Retinal pigment epithelial cell (primary cell): ENCODE measurements around the gene STK24.
A peak's percentile ranks its signal among the peaks of the same experiment; 100 is the strongest.

ENCODE experiments used
- DNase-seq: peaks from one replicate; pipeline ENCODE4 v3.0.0-alpha.2; 2010; ENCODE audit warnings: low read depth
- H3K4me3 ChIP-seq: 2 replicates; pipeline ENCODE4 v1.5.1; 2011; ENCODE audit warnings: mild to moderate bottlenecking, low read length, control low read depth, moderate library complexity
- CTCF ChIP-seq: conservative IDR thresholded peaks from 2 replicates; pipeline ENCODE4 v1.5.1; 2011; ENCODE audit warnings: low read depth, low read length, control low read depth, inconsistent platforms

The STK24 gene

DNA sequence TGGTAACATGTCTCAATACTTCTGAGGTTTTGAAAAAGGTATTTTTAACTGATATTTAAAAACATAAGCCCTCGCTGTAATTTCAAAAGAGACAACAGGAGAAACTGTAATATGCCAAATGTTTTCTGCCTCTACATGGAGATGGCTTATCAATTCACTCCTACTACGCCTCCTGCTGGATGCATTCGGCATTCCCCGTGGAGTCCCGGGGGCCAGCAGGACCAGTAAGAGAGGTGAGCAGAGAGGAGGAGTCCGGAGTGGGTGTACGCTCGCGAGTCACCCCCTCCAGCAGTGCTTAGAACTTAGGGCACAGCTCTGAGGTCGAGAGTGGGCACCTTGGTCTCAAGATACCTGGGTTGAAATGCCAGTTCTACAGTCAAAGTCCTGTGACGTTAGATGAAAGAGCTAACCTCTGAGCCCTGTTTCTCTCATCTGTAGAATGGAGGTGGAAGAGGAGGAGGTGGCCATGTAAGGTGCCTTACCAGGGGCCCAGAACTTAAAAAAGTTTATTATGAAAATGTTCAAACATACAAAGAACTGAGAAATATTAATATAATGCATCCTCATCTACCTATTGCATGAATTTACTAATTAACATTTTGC lies 110.2 kb downstream of the STK24 start:
- no peak for DNase-seq
- no peak overlapping the region for H3K4me3 ChIP-seq
- TF ChIP-seq CTCF, result peak; percentile 84

DNA sequence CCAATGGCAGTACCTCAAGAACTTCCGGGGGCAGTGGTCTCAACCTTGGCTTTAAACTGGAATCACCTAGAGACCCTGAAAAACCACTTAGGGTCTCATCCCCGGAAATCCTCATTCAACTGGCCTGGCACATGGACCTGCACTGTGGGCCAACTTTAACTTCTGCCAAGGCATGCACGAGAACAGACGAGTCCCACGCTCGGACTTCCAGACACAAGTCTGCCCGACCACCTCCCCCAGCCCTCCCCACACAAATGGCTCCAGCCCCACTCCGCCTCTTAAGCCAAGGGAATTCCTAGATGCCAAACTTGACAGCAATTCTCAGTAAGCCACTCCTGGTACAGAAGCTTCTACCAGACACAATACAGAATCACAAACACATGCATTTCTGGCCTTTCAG lies 114.0 kb downstream of the STK24 start:
- TF ChIP-seq CTCF, result no peak
- no peak overlapping the region for H3K4me3 ChIP-seq
- no peak for DNase-seq

DNA sequence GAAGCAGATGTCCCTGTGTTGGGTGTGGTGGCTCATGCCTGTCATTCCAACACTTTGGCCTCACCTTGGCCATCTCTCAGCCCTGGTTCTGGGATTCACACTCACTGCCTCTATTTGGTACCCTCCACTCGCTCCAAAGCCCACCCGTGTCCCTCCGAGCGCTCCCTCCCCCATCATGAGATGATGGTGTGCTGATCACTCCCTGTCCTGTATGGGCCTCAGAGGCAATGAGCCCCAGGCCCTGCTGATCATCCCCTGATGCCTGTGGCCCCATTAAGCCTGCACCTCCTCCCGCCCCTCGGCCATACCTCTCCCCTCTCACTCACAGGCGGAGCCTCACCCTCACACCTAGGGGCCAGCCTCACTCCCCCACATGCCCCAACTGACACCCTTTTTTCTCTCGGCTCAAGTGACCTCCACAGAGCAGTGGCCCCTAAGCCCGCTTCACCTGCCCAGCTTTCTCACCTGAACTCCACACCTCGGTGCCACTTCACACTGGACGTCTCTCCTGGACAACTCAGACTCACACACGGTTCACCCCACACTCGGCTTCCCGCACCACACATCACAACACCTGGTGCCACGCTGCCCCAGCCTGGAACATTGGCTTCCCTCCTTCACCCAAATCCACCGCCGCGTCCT lies 114.5 kb downstream of the STK24 start:
- no peak for TF ChIP-seq CTCF
- no peak for DNase-seq
- no peak overlapping the region for H3K4me3 ChIP-seq

DNA sequence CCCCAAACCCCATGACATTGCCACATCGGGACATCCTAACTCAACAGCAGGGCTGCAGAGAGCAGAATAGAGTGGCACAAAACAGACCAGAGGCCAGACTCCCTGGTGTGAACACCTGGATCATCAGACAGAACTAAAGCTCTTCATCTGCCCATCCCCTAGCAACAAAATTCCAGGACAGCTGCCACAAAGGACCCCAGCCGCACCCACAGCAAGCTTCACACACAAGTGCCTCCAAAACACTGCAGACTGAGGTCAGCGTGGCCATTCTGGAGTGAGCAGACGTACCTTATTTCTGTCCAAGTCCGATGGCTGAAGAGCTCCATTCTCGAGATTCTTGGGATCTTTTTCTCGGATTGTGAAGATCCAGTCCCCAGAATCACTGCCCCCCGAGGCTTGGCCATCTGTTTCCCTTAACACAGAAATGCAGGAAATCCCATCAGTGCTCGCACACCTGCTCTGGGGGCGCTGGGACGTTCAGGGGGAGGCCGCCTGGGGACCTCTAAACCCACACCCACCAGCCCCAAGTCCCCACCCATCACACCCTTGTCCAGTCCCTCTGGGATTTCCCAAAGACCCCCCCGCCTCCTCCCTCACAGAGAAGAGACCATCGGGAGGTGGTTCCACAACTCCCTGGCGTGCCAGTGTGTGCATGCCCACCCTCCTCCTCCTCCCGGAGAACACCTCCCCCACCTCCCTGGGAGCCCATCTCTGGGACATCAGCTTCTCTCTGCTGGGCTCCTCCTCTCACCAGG lies 115.2 kb downstream of the STK24 start:
- H3K4me3 ChIP-seq, result no peak overlapping the region
- DNase-seq, result no peak
- no peak for TF ChIP-seq CTCF

DNA sequence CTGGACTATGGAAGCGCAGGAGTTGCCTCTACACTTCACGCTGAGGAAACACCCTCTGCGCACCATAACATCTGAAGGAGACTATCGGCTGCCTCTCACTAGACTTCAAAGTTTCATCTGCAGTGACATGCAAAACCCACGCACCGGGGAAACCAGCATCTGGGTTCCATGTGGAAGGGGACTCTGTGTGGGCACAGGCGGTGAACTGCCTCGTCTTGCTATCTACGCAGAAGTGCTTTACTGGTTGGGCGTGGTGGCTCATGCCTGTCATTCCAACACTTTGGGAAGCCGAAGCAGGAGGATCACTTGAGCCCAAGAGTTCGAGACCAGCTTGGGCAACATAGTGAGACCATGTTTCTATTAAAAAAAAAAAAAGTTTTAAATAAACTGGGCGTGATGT lies 116.4 kb downstream of the STK24 start:
- no peak for DNase-seq
- no peak overlapping the region for H3K4me3 ChIP-seq
- no peak for TF ChIP-seq CTCF

GRCh38 chr13:98459721-98460370 lies 117.1 kb downstream of the STK24 start:
- H3K4me3 ChIP-seq, result no peak overlapping the region
- no peak for DNase-seq
- TF ChIP-seq CTCF, result no peak
